PFSK-1 (cell line): ENCODE measurements around the gene FAS.
A peak's percentile ranks its signal among the peaks of the same experiment; 100 is the strongest.

Experiments used
- FOXP2 ChIP-seq: optimal IDR thresholded peaks from 2 replicates; pipeline ENCODE3; 2011; ENCODE audit warnings: borderline replicate concordance, control low read depth, inconsistent platforms; ENCODE audit not compliant: insufficient read depth; ENCODE audit errors: extremely low read length, extremely low read depth
- POLR2AphosphoS5 ChIP-seq: IDR thresholded peaks from 2 replicates; pipeline ENCODE4 v1.6.1; 2012; ENCODE audit warnings: low read depth, mild to moderate bottlenecking, control low read depth, low read length, moderate library complexity
- REST ChIP-seq, 2 experiments: IDR thresholded peaks; 2 replicates each; pipeline versions ENCODE4 v1.6.1 to v1.8.0; 2011 to 2012; ENCODE audit warnings: low read depth in 2 of 2, low read length in 2 of 2, control low read depth in 1 of 2, inconsistent platforms in 1 of 2, mild to moderate bottlenecking in 1 of 2, moderate library complexity in 1 of 2; ENCODE audit not compliant: insufficient read depth in 1 of 2
- SIN3A ChIP-seq: IDR thresholded peaks from 2 replicates; pipeline ENCODE4 v1.6.1; 2012; ENCODE audit warnings: mild to moderate bottlenecking, low read length, moderate library complexity, borderline replicate concordance; ENCODE audit not compliant: insufficient read depth
- TAF1 ChIP-seq: IDR thresholded peaks from 2 replicates; pipeline ENCODE4 v1.6.1; 2012; ENCODE audit warnings: low read length, control low read depth, borderline replicate concordance; ENCODE audit not compliant: insufficient read depth

FAS gene

GRCh38 chr10:89029785-89030437 lies 39.3 kb downstream of the FAS start:
- TF ChIP-seq TAF1 (no peak), REST (IDR thresholded peaks at IDR 0.05; ENCODE audit: insufficient read depth in 1 of 2, low read depth in 2 of 2, low read length in 2 of 2) (no peak), FOXP2 (no peak), SIN3A (no peak), POLR2AphosphoS5 (no peak)

DNA sequence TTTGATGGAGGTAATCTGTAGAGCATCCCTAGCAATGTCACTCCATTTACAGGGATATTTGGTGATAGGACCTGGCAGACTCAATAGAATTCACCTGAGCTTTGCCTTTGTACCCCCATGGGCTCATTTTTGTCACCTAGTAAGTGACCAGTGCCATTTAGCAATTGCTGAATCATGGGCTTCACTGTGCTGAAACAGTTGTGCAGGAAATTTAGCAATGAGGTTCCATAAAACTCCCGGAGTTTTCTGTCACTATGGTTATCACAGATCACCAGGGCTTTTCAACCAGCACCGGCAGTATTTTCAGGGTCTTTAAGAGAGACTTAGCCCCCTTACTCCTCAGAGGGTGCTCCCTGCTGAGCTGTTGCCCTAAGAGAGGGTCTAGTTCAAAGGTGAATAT lies 40.2 kb downstream of the FAS start:
- TF ChIP-seq SIN3A = no peak
- TF ChIP-seq FOXP2 = no peak
- TF ChIP-seq POLR2AphosphoS5 = no peak
- no peak for TF ChIP-seq TAF1
- no peak for TF ChIP-seq REST (IDR thresholded peaks at IDR 0.05; ENCODE audit: insufficient read depth in 1 of 2, low read depth in 2 of 2, low read length in 2 of 2)

- no peak for TF ChIP-seq POLR2AphosphoS5
- no peak for TF ChIP-seq FOXP2
- TF ChIP-seq REST (IDR thresholded peaks at IDR 0.05; ENCODE audit: insufficient read depth in 1 of 2, low read depth in 2 of 2, low read length in 2 of 2) = no peak
- no peak for TF ChIP-seq TAF1
- 0 out of 2 replicates have a peak, but pooled peaks have one; percentile 20 for TF ChIP-seq SIN3A
These were observed 41.7 kb downstream of the FAS start for GRCh38 chr10:89032141-89032891.

DNA sequence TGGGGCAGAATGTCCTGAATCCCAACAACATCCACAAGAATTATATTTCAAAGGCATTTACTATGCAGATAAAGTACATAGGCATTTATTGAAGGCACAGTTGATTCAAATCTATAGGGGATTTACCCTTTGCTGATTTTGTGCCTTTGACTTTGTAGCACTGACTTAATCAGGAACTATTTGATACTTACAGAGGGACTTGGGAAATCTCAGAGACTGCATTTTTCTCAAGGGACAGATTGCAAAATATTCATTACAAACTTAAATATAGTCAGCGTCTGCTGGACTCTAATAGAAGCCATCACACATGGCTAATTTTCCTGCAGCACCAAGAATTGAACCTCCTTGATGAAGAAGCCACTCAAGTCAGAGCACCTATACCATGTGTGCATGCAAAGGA lies 44.9 kb downstream of the FAS start:
- TF ChIP-seq REST (IDR thresholded peaks at IDR 0.05; ENCODE audit: insufficient read depth in 1 of 2, low read depth in 2 of 2, low read length in 2 of 2) (no peak), TAF1 (no peak), SIN3A (no peak), FOXP2 (no peak)
